GM19395 (cell line): ENCODE data around the gene SLTM.
A peak's percentile ranks its signal among the peaks of the same experiment; 100 is the strongest.
"Not testable (repeated sequence)": the region's sequence is repeated elsewhere in the genome, so short reads cannot be mapped to it uniquely, and the experiment has no call there.

Experiments used
- ATAC-seq: cut with Tn5 transposase; IDR thresholded peaks from one replicate; pipeline ENCODE4 v1.9.1; 2021; ENCODE audit warnings: mild to moderate bottlenecking, moderate library complexity; ENCODE audit not compliant: unreplicated experiment

The SLTM gene

DNA sequence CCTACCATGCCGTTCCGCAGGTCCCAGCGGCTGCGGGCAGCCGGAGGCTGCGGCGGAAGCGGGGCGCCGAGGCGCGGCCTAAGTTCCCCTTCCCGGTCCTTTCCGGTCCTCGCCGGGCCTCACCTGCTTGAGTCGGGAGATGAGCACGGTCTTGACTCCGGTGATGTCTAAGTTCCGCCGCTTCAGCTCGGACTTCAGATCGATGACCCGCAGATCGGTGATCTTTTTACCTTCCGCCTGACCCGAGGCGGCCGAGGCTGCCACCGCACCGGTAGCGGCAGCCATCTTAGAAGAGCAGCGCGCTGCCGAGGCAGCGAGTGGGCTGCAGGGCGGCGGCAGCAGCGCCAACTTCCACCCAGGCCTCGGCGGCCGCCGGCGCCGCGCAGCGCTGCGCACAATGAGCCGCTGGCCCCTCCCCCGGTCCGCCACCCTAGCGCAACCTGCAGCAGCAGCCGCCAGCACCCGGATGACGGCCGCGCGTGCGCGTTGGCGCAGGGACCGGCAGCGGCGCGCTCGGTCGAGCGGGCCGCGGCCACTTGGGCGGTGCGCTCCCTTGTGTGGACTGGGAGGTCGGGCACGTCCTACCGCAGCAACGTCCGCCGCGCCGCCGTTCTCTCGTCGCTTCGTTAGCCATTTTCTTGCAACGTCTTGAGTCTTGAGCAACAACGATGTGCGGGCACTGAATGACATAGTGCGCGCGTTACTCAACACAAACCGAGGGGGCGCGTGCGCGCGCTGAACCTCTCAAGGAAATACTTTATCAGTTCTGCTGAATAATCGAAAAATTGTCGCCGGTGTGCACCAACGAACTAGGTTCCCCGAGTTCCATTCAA is at the start of gene SLTM:
Gene SLTM, minus strand, starts transcription at position 399 of the 833 bp plus-strand sequence. Its CDS starts 114 bp downstream, at position 285.
- ATAC-seq, result peak; percentile 83

GRCh38 chr15:58983261-58983660 is 49.8 kb upstream of the SLTM start:
- ATAC-seq, result no peak

DNA sequence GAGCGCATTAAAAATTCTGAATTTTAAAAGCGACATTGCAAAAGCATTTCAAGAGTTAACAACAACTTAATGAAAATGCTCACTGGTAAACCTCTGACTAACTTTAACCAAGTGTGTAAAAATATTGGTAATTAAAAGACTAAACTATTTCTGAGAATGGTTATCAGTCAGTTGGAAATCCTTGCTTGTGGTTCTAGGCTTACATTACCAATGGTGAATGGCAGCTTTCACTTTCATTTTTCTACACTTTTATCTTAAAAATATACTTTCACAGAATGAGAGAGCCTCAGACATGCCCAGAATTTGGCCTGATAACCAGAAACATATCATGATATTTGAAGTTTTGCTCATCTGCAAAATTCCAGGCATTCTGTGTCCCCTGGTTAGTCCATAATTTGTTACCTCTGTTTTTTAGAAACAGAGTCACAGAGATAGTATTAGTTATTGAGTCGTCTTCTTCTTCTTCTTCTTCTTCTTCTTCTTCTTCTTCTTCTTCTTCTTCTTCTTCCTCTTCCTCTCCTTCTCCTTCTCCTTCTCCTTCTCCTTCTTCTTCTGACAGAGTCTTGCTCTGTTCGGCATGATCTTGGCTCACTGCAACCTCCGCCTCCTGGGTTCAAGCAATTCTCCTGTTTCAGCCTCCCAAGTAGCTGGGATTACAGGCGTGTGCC is 48.5 kb upstream of the SLTM start:
- ATAC-seq, result no peak

DNA sequence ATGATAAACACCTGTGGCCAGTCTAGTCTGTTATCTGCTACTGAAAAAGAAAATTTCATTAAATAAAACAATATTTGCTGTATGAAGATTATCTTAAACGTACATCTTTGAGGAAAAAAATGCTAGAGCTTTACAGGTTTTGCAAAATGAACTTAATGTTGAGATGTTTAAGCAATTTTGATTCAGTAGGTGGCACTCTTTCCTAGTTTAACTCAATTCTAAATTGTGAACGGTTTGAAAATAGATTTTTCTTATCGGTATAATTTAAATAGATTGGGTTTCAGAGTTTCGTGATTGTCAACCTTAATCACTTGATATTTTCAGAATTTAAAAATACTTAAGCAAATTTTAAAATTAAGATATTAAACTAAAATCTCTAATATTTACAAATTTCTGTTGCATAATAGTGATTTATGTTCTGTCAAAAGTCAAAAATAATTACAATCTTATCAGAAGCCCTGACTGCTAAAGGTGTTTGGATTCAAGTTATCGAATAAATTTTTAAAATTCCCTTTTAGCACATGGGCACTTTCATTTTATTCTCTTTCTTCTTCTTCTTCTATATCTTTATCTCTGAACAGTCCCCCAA is 47.0 kb upstream of the SLTM start:
- ATAC-seq, result no peak

- ATAC-seq, result no peak
Measured at GRCh38 chr15:58977887-58978286, 44.4 kb upstream of the SLTM start.

DNA sequence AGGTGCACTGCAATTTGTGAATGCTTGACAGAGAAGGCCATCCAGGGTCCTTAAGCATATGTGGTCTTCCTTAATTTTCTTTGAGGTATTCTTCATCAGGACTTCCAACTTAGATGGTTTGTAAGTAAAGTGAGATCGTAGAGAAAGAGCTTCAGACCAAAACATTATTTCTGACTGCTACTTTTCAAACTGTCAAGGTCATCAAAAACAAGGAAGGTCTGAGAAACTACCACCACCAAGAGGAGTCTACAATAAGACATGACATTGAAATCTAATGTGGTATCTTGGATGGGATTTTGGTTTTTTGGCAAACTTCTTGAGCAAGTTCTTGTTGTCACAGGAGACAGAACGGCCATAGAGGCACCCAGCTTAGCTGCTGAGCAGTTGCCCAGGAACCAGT is 34.0 kb upstream of the SLTM start:
- no peak for ATAC-seq

GRCh38 chr15:58966698-58967097 is 33.2 kb upstream of the SLTM start:
- ATAC-seq, result no peak

- no peak for ATAC-seq
Measured at GRCh38 chr15:58962662-58963565, 29.4 kb upstream of the SLTM start.

- ATAC-seq, result no peak
Measured at GRCh38 chr15:58962136-58962535, 28.7 kb upstream of the SLTM start.

GRCh38 chr15:58958811-58959210 is 25.3 kb upstream of the SLTM start:
- ATAC-seq, result no peak

GRCh38 chr15:58957101-58957973 is 23.9 kb upstream of the SLTM start:
- peak; percentile 78 for ATAC-seq

DNA sequence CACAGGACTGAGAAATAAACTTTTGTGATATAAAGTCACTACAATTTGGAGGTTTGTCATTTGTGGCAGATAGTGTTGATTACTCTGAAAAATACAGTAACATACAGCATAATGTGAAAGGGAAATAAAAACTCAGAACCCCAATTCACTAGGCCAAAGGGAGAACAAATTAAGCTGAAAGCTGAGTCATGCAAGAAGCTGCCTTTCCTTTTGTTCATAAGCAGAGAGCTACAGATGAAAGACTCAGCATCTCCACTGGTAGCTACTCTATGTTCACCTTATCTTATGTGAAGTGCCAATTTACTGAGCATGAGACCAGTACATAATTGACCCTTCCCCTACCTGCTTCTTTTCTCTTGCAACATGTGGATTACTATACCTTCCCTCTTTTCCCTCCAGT is 19.3 kb upstream of the SLTM start:
- ATAC-seq, result no peak

- no peak for ATAC-seq
Measured at GRCh38 chr15:58951388-58952007, 18.0 kb upstream of the SLTM start.

DNA sequence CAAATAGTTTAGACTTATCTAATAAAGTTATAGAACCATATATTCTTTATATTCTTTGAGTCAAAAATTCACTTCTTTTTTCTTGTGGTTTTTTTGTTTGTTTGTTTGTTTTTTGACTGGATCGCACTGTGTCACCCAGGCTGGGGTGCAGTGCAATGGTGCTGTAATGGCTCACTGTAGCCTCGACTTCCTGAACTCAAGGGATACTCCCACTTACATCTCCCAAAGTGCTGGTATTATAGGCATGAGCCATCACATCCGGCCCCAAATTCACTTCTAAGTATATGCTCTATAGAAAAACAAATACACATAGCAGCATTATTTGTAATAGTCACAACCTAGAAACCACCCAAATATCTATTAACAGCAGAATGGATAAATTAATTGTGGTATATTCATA is 13.7 kb upstream of the SLTM start:
- no peak for ATAC-seq

DNA sequence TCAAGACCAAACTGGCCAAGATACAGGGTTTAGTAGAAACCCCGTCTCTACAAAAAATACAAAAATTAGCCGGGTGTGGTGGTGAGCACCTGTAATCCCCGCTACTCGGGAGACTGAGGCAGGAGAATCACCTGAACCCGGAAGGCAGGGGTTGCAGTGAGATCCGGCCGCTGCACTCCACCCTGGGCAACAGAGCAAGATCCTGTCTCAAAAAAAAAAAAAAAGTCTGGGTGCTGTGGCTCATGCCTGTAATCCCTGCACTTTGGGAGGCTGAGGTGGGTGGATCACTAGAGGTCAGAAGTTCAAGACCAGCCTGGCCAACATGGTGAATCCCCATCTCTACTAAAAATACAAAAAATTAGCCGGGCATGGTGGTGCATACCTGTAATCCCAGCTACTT is 1.5 kb upstream of the SLTM start:
- ATAC-seq, result not testable (repeated sequence)

GRCh38 chr15:58934521-58934920 is 1.0 kb upstream of the SLTM start:
- no peak for ATAC-seq

DNA sequence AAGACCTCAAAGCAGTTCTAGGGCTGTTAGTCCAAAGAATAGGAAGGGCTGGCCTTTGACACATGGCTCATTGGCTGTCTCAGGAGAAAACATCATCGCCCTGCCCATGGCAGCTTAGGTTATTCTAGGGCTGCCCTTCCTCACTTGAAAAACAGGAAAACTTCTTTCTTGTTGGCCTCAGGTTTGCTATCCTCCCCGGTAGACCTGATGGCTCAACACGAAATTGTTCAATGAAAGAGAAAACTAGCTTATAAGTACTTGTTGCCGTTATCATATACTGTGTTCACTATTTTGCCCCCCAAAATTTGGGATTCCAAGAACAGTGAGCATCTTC is 602 bp upstream of the SLTM start:
- no peak for ATAC-seq

- peak; percentile 33 for ATAC-seq
Measured at GRCh38 chr15:58932710-58933280, 684 bp downstream of the SLTM start.

- no peak for ATAC-seq
Measured at GRCh38 chr15:58931987-58932588, 1.4 kb downstream of the SLTM start.
